Suprapubic skin (tissue), 3 donors: Measurements from ENCODE around the gene TCTA.

Source experiments
- CTCF ChIP-seq, 2 donors: fragments of 200-600 bp in 1 of 2; fragments of 450-650 bp in 1 of 2; sonication (generic) in 1 of 2; IDR thresholded peaks; one replicate each; pipeline ENCODE4 v1.5.1; 2016 to 2019; ENCODE audit warnings: antibody characterized with exemption in 2 of 2, mild to moderate bottlenecking in 1 of 2, moderate library complexity in 1 of 2
- EP300 ChIP-seq: sonication (generic); formaldehyde crosslinking; IDR thresholded peaks from one replicate; pipeline ENCODE4 v1.6.1; 2017; ENCODE audit warnings: antibody characterized with exemption

- no peak for TF ChIP-seq EP300
- no peak for TF ChIP-seq CTCF (IDR thresholded peaks at IDR 0.05)
Measured at GRCh38 chr3:49403891-49404290, 8.3 kb upstream of the TCTA start.
